ENCODE data around the gene ATP13A4.

ATP13A4 gene

DNA sequence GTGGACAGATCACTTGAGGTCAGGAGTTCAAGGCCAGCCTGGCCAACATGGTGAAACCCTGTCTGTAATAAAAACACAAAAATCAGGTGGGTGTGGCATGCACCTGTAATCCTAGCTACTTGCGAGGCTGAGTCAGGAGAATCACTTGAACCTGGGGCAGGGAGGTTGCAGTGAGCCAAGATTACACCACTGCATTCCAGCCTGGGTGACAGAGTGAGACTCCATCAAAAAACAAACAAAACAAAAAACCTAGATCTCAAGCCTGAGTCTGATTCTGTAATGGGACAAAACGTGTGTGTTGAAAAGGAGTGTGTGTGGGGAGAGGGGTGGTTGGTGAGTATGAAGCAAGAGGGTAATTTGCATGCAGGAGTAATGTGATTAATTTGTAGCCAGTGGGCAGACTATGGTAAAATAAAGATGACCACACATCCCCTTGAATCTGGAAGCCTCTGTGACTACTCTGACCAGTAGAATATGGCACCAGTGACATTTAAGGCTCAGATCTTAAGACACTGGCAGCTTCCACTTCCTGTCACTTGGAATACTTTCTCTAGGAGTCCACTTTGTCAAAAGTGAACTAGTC, 19.9 kb upstream of the ATP13A4 start:
- TF ChIP-seq, protein P1, sequence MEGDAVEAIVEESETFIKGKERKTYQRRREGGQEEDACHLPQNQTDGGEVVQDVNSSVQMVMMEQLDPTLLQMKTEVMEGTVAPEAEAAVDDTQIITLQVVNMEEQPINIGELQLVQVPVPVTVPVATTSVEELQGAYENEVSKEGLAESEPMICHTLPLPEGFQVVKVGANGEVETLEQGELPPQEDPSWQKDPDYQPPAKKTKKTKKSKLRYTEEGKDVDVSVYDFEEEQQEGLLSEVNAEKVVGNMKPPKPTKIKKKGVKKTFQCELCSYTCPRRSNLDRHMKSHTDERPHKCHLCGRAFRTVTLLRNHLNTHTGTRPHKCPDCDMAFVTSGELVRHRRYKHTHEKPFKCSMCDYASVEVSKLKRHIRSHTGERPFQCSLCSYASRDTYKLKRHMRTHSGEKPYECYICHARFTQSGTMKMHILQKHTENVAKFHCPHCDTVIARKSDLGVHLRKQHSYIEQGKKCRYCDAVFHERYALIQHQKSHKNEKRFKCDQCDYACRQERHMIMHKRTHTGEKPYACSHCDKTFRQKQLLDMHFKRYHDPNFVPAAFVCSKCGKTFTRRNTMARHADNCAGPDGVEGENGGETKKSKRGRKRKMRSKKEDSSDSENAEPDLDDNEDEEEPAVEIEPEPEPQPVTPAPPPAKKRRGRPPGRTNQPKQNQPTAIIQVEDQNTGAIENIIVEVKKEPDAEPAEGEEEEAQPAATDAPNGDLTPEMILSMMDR (conservative IDR thresholded peaks at IDR 0.05; ENCODE audit: low read length) = no peak
- H3K4me3 ChIP-seq (ENCODE audit: low read length) = no peak overlapping the region
- no peak for DNase-seq (ENCODE audit: low read depth)

DNA sequence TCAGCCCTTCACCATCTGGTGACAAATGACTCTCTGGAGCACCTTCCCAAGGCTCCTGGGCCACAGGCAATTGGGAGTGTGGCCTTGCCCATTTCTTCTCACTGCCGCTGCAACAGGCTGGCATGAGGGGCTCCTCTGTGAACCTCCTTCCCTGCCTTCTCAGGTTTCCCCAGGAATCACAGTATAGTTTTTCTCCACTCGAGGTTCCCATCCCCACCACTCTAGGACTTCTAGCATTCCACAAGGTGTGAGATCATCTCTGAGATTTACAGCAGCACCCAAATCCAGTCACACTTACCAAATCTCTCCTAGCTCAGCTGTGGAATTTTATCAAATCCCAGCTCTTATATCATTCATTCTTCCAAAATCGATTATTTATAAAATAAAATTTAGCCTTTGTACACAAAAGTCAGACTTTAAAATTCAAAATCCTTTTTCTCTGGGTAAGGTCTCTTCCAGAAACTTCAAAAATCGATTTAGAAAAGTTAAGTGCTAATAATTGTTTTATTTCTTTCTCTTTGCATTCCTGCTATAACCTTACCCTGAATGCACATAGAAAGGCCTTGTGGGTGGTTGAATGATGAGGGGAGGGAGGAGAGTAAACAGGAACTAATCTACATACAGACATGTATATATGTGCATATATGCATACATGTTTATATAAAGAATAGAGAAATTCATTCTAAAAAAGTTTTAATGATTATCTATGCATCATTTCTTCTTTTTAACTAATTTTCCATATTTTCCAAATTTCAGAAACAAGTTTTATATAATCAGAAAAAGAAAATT, 18.9 kb upstream of the ATP13A4 start:
- TF ChIP-seq, protein P1 (conservative IDR thresholded peaks at IDR 0.05; ENCODE audit: low read length) = no peak
- H3K4me3 ChIP-seq (ENCODE audit: low read length) = no peak overlapping the region
- no peak for DNase-seq (ENCODE audit: low read depth)

DNA sequence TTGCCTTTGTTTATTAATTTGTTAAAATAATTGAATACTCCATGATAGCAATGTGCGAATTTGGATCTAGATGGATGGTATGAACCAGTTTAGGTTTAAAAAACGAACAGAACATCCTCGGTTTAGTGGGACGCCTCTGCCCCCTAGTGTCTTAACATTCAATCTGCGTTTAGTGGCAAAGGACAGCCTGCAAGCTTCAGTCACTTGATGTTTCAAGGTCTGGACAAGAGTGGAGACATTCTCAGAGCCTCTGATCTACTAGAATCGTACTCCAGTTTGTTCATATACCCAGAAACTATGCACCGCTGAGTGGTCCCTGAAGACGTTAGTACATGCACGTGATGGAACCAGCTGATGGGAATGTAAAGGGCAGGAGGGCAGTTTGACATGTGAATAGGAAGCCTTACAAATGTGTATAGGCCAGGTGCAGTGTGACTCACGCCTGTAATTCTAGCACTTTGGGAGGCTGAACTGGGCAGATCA, 17.8 kb upstream of the ATP13A4 start:
- DNase-seq (ENCODE audit: low read depth) = peak; percentile 63
- TF ChIP-seq, protein P1 (conservative IDR thresholded peaks at IDR 0.05; ENCODE audit: low read length) = peak; percentile 91
- no peak overlapping the region for H3K4me3 ChIP-seq (ENCODE audit: low read length)

DNA sequence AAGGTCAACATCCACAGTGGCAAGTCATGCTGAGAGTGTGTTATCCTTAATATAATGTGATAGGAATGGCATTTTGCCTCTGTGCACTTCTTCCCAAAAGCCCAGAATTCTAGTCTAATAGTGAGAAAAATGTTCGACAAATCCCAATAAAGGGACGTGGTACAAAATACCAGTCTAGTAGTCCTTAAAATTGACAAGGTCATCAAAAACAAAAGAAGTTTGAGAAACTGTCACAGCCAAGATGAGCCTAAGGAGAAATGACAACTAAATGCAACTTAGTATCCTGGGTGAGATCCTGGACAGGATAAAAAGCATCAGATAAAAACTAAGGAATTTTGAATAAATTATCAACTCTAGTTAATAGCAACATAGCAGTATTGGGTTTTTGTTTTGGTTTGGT, 14.4 kb upstream of the ATP13A4 start:
- no peak overlapping the region for H3K4me3 ChIP-seq (ENCODE audit: low read length)
- TF ChIP-seq, protein P1 (conservative IDR thresholded peaks at IDR 0.05; ENCODE audit: low read length) = no peak
- no peak for DNase-seq (ENCODE audit: low read depth)

DNA sequence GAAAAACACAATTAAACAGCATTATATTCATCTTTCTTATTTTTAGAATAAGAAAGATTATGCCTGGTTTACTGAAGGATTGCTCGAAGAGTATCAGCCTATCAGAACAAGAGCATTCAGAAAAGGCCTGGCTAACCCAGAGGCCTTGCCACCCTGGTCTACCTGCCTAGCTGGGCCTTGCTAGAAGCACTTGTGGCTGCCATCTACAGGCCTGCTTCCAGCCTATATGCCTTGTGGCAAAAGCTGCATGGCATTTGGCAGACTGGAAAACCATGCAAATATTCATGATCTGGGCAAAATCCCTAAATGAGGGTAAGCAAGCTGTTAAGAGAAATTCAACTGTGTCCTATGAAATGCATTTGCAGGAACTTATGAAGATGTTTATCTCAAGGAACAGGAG, 9.3 kb upstream of the ATP13A4 start:
- no peak overlapping the region for H3K4me3 ChIP-seq (ENCODE audit: low read length)
- TF ChIP-seq, protein P1 (conservative IDR thresholded peaks at IDR 0.05; ENCODE audit: low read length) = no peak
- no peak for DNase-seq (ENCODE audit: low read depth)

DNA sequence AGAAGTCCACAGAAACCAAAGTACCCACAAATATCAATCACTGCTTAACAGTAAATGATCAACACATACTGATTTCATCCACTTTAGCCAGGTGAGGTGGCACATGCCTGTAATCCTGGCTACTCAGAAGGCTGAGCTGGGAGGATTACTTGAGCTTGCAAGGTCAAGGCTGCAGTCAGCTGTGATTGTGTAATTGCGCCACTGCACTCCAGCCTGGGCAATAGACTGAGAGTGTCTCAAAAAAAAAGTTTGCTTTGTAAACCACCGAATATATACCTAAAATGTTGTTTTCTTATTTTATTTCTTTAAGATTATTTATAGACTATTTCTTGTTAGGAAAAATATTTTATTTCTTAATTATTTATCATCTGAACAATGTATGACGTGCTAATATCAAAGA, 8.7 kb upstream of the ATP13A4 start:
- TF ChIP-seq, protein P1 (conservative IDR thresholded peaks at IDR 0.05; ENCODE audit: low read length) = no peak
- no peak overlapping the region for H3K4me3 ChIP-seq (ENCODE audit: low read length)
- no peak for DNase-seq (ENCODE audit: low read depth)

DNA sequence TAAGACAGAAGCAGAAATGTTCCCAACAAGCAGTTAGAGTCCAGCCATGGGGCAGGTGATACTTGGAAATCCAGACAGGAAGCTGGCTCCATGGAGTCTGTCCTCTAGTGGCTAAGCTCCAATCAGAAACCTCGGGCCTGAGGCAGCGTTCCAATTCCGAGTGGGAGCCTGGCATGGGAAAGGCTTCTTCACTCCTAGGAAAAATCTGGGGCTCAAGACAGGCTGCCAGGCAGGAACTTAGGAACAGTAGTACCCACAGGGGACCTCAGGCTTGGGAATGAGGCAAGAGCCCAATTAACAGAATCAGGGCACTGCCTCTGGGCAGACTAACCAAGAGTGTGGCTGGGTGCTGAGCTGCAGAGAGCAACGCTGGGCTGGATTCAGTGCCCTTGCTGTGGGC, 6.2 kb upstream of the ATP13A4 start:
- no peak overlapping the region for H3K4me3 ChIP-seq (ENCODE audit: low read length)
- DNase-seq (ENCODE audit: low read depth) = no peak
- TF ChIP-seq, protein P1 (conservative IDR thresholded peaks at IDR 0.05; ENCODE audit: low read length) = no peak

All from AG10803 (cell line).